HG02938 (cell line): ENCODE measurements around the gene ZDHHC3.
"Not testable (repeated sequence)": the region's sequence is repeated elsewhere in the genome, so short reads cannot be mapped to it uniquely, and the experiment has no call there.

ENCODE experiments used
- ATAC-seq: cut with Tn5 transposase; IDR thresholded peaks from one replicate; pipeline ENCODE4 v1.9.1; 2021; ENCODE audit warnings: mild to moderate bottlenecking, moderate library complexity; ENCODE audit not compliant: unreplicated experiment

ZDHHC3 gene

DNA sequence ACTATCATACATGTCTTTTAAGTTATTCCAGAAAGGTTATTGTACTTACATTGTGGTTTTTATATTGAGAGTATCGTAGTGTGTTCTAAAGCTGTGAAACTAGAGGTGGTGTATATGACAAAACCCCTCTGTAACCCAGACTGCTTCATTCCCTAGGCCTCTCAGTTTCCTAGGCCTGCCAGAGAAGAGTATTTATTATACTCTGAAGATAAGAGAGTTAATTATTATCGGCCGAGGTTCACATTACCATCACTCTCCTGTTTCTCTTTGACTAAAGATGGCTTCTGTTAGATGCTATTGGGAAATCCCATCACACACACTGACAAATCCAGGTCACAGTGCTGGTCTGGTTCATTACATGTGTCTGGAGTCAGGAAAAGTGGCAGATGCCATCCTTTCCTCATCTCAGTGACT is 20.6 kb upstream of the ZDHHC3 start:
- ATAC-seq, result no peak

DNA sequence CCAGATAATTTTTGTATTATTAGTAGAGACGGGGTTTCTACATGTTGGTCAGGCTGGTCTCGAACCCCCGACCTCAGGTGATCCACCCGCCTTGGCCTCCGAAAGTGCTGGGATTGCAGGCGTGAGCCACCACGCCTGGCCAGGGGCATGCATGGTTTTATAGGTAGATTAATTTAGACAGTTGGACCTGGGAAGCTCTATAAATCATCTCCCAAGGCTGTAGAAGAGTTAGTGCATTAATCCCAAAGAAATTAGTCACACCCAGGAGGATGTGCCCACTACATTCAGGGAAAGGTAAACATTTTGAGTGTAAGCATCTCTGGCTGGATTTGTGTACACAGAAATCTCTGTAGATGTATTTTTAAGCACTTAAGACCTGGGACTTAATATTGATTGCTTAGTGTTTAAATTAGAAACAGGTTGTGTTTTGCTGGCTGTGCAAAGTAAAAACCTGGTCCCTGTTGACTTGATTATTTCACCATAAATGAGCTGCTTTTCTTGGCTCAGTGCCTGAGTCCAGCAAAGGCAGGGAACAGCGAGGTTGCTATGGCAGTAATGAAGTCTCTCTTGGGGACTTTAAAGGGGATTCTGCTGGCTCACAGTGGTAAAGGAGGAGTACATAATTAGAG is 19.3 kb upstream of the ZDHHC3 start:
- ATAC-seq, result no peak

DNA sequence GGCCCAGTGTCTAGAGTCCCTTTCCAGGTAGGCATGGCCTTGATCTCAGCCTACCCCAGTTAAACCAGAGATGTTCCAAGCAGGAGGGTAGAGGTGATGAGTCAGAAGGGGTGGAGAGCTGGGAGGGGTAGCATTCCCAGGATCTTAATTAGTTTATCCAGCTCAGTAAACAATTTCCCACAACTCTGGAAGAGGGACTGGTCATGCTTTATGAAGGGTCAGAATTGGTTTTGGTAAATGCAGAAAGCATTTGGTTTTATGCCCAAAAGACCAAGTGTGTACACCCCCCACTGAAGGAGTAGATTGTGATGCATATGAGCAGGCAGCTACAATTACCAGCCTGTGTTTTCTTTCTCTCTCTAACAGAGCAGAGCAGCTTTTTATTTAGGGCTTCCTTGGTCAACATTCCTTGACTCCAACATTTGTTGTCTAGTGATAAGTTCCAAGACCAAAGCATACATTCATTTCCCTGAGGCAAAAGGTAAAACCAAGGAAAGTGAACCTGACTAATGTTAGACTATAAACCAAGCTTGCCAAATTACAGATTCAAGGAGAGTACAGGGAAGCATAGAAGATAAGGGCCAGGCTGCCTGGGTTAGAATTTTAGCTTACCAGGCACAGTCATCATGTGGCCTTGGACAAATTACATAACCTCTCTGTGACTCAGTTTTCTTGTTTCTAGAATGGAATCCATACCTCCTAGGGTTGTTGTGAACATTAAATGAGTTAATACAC is 17.7 kb upstream of the ZDHHC3 start:
- ATAC-seq, result no peak

GRCh38 chr3:44992555-44993470 is 16.8 kb upstream of the ZDHHC3 start:
- no peak for ATAC-seq

GRCh38 chr3:44991326-44991725 is 15.4 kb upstream of the ZDHHC3 start:
- ATAC-seq, result no peak

GRCh38 chr3:44989636-44990373 is 13.8 kb upstream of the ZDHHC3 start:
- ATAC-seq, result no peak

- ATAC-seq, result no peak
Observed at GRCh38 chr3:44989141-44989540, 13.2 kb upstream of the ZDHHC3 start.

GRCh38 chr3:44988073-44988472 is 12.1 kb upstream of the ZDHHC3 start:
- no peak for ATAC-seq

GRCh38 chr3:44987332-44987731 is 11.4 kb upstream of the ZDHHC3 start:
- no peak for ATAC-seq

DNA sequence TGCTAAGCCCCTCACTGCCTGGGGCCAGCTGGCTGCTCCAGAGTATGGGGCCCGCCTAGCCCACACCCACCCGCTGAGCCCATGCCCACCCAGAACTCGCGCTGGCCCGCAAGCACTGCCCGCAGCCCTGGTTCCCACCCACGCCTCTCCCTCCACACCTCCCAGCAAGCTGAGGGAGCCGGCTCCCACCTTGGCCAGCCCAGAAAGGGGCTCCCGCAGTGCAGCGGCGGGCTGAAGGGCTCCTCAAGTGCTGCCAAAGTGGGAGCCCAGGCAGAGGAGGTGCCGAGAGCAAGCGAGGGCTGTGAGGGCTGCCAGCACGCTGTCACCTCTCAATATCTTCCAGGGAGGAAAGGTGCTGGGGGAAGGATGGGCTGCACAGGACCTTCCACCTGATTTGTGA is 10.4 kb upstream of the ZDHHC3 start:
- not testable (repeated sequence) for ATAC-seq

GRCh38 chr3:44984335-44984734 is 8.4 kb upstream of the ZDHHC3 start:
- ATAC-seq, result no peak

- no peak for ATAC-seq
Observed at GRCh38 chr3:44983484-44983941, 7.5 kb upstream of the ZDHHC3 start.

DNA sequence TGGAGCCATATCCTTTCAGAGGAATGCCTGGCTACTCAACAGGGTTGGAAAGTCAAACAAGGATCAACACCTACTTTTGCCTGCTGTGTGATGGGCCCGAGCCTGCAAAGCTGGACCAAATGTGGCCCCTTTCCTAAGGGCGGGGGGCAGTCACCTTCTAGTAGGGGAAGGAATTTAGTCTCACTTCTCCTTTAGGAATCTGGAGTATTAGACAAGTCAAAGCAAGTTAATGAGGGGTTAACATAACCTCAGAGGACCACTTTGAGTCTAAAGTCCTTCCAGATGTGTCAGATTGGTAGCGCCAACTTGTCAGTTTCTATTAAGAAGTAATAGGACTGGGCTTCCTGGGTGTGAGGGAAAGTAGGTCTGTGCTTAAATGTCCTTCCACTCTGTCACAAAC is 6.8 kb upstream of the ZDHHC3 start:
- no peak for ATAC-seq

DNA sequence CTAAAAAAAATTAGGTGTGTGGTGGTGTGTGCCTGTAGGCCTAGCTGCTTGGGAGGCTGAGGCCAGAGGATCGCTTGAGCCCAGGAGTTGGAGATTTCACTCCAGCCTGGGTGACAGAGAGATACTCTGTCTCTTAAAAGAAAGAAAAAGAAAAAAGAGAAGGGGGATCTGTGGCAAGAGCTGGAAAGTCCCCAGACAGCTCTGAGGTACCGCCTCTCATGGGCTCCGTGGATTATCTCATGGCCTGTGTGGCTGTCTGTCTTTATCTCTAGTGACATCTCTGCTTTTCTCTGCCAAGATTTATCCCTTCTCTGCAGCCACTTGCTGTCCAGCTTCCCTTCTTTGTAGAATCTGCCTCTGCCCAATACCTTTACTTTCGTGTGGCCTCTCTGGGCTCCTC is 5.8 kb upstream of the ZDHHC3 start:
- no peak for ATAC-seq

- no peak for ATAC-seq
Observed at GRCh38 chr3:44981220-44981619, 5.2 kb upstream of the ZDHHC3 start.

DNA sequence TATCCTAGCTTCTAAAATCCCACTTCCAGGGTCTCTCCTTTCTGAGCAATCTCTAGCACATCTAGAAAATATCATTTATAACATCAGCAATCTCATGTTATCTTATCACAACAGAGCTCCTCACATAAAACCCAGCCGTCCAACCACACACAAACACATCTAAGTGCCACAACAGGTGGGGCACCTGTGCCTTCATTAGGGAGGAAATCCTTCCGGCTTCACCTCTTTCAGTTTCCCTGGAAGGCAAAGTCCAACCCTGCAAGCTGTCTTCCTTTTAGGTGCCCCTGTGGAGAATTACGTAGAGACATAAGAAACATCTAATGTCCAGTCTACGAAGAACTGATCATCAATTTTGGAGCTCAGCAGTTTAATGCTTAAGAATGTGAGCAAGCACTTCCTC is 1.6 kb downstream of the ZDHHC3 start:
- no peak for ATAC-seq

- ATAC-seq, result no peak
Observed at GRCh38 chr3:44970926-44971490, 5.0 kb downstream of the ZDHHC3 start.

DNA sequence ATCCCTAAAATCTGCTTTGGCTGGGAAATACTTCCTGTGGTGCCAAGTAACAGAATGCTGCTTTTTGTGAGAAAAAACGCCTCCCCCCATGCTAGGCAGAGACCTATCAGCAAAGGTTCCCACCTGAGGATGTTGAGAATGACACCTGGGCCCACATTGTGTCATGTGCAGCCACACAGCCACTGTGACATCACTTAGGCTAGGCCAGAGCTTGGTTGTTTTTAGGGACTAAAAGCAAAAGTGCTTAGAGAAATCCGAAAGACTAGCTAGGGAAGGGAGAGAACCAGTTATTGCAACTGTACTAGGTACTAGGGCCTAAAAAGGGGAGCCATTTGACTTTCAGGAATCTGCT is 6.2 kb downstream of the ZDHHC3 start:
- ATAC-seq, result no peak

GRCh38 chr3:44969154-44969827 is 6.7 kb downstream of the ZDHHC3 start:
- ATAC-seq, result no peak

DNA sequence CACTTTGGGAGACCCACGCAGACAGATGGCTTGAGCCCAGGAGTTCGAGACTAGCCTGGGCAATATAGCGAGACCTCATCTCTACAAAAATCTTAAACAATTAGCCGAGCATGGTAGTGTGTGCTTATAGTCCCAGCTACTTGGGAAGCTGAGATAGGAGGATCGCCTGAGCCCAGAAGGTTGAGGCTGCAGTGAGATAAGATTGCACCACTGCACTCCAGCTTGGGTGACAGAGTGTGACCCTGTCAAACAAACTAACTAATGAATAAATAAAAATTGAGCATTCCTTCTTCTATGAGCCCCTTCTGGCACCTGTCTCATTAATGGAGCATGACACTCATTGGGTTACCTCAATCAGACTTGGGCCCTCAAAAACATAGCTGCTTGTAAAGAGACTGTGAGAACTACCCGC is 7.5 kb downstream of the ZDHHC3 start:
- ATAC-seq, result no peak
